ENCODE results near the gene UST.

- no peak for TF ChIP-seq CTCF (optimal IDR thresholded peaks at IDR 0.05 in 1 of 3, IDR thresholded peaks at IDR 0.05 in 1 of 3, conservative IDR thresholded peaks at IDR 0.05 in 1 of 3; ENCODE audit: extremely low read depth in 1 of 3, insufficient read depth in 2 of 3, low read length in 3 of 3)
- no peak for TF ChIP-seq EZH2 (IDR thresholded peaks at IDR 0.05; ENCODE audit: low read length)
These were observed 332.6 kb downstream of the UST start for GRCh38 chr6:149079456-149079855.
